HG03159 (cell line): ENCODE results near the gene GJB1.
"Not testable (repeated sequence)": the region's sequence is repeated elsewhere in the genome, so short reads cannot be mapped to it uniquely, and the experiment has no call there.

Source experiments
- ATAC-seq: cut with Tn5 transposase; IDR thresholded peaks from one replicate; pipeline ENCODE4 v1.9.1; 2021; ENCODE audit warnings: mild to moderate bottlenecking, moderate library complexity; ENCODE audit not compliant: unreplicated experiment

Gene GJB1

DNA sequence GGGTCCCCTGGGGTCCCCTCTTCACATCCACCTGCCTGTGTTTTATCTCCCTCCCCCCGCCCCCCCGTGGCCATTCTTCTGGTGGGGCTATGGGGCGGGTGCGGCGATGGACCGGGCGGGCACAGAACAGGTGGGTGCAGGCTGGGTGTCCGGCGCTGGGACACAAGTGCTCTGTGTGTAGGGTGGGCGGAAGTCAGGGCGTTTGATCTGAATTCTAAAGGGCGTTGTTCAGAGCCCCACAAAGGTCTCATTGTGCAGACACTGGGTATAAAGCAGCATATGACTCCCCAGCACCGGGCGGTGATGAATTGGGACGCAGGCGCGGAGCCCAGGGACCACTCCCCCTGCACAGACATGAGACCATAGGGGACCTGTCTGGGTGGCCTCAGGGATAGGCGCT lies at the start of gene GJB1:
Gene GJB1 (plus strand): TSS at position 296 of the 400 bp plus-strand sequence. CDS start 484 bp downstream, outside the sequence.
- no peak for ATAC-seq

DNA sequence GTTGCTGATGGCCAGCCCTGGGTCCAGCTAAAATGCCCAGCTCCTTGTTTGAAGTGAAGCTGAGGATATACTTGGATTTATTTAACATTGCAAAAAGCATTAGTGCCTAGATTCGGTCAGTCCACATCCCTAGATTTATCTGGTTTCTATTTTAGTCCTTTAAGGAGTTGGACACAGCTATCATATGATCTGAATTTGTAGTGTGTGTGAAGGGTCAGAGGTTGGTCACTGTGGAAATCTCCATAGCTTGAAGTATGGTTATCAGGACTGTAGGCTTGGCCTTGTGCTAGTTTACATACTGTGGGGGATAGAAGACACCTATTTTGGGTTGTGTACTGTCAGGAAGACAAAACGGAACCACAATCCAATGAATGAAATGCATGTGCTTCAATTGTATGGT lies 49.6 kb upstream of the GJB1 start:
- ATAC-seq = no peak

DNA sequence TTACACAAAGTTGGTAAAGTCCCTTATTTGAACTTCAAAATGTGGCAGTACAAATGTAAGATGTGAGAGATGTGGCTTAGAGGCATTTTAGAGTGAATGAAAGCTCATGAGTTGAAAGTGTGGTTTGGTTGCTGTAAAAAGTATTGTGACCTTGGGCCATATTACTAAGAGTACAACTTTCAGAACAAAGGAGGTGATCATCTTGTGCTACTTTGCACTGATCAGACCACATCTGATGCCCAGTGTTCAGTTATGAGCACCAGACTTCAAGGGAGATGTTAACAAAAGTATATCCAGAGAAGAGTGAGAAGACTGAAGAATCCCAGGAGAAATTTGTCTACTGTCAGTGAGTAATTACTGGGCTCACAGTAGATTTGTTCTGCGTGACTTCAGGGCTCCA lies 48.2 kb upstream of the GJB1 start:
- no peak for ATAC-seq

DNA sequence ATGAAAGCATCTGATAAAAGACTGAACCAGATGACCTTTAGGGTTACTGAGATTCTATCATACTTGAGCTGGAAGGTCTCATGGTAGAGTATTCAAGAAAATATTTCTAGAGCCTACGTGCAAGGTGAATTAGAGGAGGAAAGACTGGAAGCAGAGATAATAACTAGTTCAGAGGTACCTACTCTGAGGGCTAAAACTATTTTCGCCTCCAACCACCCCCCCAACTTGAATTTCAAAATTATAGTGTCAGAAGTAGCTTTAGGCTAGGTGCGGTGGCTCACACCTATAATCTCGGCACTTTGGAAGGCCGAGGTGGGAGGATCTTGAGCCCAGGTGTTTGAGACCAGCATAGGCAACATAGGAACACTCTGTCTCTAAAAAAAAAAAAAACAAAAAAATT lies 47.5 kb upstream of the GJB1 start:
- ATAC-seq = no peak

DNA sequence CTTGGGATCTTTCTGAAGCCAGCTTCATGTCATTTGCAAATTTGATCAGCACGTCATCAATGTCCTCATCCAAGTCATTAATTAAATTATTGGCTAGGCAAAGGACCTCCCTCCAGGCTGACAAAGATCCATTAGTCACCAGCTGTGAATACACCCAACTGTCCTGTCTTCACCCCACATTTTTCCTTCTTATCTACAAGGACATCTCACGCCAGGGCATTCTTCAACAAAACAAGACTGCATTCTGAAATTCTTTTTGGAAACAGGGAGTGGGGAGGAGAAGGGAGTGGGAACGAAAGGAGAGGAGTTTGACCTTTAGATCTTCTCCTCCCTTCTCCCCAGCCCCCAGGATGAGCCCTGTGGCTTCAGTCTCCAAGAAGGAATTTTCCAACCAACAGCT lies 45.7 kb upstream of the GJB1 start:
- no peak for ATAC-seq

DNA sequence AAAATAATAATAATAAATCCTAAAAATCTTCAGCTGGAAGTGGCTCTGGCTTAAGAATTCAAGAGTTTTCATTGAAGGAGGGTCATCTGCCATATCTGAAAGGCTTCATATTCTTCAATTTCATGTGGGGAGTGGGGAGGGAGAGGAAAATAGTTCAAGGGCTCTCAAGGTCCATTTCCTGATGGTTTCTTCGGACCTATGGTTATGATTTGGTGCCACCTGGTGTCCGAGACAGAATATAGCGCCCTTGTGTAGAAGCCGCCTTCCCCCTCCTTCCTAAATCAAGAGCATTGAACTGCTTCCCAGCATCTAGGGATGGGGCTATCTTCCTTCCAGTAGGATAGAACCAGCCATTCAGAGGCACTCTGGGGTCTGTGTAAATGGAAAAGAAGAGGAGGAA lies 44.1 kb upstream of the GJB1 start:
- ATAC-seq = no peak

DNA sequence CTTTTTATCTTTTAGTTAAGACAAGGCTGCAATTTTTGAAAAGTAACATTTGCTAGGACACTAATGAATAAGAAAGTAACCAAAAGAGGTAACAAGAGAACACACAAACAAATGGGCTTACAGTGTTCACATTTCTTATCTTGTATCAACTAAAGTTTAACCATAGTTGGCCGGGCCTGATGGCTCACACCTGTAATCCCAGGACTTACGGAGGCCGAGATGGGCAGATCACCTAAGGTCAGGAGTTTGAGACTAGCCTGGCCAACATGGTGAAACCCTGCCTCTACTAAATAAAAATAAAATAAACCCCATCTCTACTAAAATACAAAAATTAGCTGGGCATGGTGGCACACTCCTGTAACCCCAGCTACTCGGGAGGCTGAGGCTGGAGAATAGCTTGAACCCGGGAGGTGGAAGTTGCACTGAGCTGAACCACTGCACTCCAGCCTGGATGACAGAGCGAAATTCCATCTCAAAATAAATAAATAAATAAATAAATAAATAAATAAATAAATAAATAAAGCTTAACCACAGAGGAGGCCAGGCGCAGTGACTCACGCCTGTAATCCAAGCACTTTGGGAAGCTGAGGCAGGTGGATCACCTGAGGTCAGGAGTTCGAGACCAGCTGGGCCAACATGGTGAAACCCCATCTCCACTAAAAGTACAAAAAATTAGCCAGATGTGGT lies 42.3 kb upstream of the GJB1 start:
- ATAC-seq = not testable (repeated sequence)

DNA sequence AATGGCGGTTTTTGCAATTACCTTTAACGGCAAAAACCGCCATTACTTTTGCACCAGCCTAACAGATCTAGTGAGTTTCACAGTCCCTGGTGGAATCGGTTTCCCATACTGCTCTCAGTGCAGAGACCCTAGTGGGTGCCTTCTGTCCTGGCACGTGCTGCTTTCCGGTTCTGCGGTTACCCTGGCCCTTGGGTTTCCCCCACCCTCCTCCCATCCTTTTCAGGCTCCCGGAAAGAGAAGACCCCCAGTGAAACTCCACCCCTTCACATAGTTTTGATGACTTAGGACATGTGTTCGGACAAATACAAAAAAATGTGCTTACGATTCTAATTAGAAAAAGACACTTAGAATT lies 41.5 kb upstream of the GJB1 start:
- ATAC-seq = peak; percentile 31

DNA sequence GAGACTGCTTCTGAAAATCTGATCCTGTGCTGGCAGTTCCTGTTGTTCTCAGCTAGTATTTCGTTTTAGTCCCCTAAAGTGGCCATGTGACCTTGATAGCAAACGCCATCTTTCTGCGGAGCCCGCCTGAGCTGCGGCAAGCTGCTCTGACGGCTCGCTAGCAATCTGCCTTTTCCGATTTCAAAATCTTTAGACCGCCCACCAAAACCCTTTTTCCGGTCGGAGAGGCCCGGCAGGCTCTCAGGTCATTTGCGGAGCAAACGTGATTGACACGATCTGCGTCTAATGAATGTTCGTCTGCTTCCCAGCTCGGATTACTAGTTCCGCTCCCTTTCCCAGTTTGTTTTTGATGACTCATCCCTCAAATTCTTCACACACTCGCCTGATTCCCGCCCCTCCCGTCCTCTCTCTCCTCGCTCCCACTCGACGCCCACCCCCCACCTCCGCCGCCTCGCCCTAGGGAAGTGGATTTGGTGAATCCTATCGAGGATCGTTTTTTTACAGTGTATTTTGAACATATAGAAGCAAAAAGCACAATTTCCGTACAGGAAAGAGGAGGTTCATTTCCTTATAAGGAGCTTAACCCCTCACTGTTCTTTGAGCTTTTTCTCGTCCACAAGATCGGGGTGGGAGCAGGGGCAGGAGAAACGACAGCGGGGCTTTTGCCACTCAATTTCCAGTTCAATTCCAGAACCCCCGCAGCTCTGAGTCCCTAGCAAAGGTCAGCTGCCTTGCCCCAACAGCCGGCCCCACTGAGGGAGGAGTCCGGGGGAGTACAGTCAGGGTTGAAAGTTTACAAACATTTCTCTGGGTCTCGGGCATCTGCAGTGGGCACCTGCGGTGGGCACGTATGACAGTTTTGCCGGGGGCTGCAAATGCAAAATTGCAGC lies 40.9 kb upstream of the GJB1 start:
- peak; percentile 85 for ATAC-seq

DNA sequence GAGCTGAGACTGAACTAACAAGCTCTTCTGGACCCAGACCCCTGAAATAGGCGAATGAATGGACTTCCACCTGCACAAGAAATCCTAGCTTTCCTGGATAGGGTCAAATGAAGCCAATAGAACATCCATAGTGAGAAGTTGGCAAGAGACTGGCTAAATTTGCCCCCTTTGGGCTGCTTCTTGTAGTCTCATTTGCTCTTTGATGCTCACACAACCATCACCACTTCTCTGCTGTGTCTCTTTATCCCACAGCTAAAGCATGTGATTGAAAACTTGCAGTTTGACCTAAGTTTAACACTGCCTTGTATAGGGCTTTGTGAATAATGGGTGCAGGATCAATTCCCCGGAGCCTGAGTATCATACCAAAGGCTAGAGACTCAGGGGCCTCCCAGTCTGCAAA lies 40.2 kb upstream of the GJB1 start:
- ATAC-seq = no peak

DNA sequence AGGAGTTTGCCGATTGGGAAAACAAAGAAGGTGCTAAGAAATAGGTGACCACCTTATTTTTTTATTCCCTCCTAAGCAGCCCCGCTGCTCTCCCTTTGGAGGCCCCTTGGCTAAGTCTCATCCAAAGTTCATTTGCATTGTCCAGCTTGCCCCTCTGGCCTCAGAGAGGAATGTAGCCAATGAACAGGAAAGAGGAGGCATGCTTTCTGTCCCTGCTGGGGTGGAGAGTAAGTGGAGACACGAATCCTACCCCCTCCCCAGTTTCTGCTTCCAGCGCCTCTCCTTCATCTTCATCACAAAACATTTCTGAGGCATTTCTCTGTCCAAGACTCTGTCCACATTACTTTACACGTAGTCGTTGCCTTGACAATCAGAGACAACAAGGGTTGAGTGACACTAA lies 39.7 kb upstream of the GJB1 start:
- no peak for ATAC-seq

DNA sequence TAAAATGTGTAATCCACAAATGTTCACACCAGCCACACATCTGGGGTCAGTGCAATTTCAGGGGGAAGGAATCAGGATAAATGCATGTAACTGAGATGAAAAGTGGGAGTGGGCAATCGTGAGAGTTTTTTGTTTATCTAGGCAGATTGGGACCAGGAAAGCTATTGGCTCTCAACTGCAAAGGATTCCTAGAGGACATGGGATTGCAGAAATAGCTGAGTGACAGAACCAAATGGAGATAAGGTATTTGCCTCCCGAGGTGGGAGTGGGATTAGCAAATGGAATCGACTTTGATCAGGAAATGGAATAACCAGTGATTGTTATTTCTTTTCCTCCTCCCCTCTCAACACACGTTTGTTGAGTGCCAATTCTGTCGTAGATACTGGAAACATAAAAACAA lies 38.9 kb upstream of the GJB1 start:
- no peak for ATAC-seq

DNA sequence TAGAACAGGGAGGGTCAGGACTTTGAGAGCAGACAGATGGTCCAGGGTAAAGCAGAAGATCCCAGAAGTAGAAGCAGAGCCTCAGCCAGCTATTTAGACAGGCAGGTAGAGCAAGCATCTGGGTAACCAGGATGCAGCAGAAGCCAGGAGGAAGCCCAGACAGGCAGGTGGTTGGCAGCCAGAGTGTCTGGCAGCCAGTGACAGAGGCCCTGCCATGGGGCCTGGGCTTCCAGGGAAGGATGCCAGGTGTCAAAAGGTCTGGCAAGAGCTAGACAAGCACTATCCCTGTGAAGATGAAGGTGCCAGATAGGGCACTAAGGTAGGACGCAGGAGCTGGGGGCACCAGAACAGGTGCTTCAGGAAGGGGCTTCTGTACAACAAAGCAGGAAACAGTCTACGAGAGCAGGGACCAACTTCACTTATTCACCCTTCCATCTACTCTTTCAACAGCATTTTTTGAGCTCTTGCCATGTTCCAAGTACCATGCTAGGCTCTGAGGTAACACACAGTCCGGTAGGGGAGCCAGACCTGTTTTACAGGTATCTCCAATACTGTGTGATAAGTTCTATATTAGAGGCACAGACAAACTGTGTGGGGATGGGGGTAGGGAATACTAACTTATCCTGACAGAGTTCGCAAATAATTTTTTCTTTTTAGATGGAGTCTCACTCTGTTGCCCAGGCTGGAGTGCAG lies 38.1 kb upstream of the GJB1 start:
- ATAC-seq = no peak

DNA sequence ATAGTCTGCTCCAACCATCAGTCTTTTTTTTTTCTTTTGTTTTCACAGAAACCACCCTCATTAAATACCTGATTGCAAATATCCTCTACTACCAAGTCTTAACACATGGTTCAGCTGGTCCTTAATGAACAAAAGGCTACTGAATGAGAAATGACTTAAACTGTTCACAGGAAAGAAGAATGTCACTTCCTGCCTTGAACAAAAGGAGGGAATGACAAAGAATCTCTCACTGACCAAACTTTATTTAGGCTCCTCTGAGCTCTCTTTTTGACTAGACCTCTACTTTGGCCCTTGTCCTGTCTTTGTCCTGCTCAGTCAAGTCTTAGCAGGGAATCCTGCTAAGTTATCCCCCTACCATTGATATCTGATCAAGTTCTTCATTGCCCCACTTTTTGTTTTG lies 31.8 kb upstream of the GJB1 start:
- ATAC-seq = no peak

DNA sequence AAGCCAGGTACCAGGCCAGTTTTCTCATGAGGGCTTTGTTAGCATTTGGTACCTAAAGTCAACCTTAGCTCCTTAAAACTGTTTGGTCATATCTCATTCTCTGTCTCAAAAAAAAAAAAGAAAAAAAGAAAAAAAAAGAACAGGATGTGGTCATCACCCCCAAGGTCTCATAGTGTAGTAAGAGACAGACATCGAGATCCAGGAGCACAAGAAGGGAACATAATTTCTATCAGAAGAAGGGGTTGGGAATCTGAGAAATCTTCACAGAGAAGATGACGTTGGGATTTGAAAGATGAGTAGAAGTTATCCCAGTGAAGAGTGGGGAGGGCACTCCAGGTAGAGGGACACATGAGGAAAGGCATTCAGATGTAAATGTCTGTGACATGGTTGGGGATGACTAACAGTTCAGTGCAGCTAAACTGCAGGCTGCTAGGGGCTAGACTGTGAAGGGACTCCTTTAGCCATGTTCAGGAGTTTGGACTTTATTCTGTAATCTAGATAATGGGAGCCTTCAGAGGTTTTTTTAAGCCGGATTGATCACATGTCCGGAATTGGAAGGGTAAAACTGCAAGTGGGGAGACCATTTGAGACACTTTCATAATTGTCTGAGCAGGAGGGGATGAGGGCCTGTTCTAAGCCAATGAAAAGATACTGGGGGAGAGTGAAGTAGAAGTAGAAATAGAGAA lies 26.9 kb upstream of the GJB1 start:
- ATAC-seq = peak; percentile 43

DNA sequence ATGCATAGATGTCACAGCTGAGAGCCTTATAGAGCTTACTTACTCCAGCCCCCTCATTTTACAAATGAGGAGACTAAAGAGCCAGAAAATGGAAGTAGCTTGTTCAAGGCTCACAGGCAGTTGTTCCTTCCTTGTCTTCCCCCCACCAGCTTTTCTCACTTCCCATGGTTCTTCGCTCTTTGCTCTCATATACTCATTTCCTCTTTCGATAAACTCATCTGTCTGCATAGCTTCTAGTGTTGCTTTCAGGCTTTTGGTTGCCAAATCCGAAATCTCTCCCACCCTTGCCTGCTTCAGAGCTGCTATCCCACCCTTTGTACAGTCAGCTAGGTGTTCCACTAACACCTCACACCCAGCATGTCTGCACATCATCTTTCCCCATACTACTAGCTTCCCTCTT lies 25.0 kb upstream of the GJB1 start:
- peak; percentile 65 for ATAC-seq

DNA sequence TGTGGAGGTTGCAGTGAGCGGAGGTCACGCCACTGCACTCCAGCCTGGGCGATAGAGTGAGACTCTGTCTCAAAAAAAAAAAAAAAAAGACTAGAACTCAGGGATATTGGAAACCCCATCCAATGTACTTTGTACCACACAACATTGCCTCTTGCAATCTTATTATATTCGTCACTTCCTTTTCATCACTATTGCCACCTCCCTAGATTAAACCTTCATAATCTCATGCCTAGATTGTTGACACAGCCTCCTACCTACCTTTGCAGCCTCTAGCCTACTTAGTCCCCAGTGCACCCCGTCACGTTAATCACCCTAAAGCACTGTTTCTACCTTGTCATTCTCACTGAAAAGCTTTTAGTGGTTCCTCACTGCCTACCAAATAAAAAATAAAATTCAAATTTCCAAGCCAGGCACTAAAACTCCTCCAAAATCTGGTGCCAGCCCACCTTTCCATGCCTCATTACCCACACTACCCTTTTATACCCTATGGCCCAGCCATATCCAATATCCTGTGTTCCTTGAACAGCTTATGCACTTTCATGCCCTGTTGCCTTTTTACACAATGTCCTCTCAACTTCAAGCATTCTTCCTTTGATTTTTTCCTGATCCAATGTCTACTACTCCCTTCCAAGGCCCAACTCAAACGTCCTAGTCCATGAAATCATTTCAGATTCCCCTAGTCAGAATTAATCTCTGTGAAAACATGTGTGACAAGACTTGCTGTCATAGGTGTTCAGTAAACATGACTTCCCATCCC lies 23.6 kb upstream of the GJB1 start:
- no peak for ATAC-seq

DNA sequence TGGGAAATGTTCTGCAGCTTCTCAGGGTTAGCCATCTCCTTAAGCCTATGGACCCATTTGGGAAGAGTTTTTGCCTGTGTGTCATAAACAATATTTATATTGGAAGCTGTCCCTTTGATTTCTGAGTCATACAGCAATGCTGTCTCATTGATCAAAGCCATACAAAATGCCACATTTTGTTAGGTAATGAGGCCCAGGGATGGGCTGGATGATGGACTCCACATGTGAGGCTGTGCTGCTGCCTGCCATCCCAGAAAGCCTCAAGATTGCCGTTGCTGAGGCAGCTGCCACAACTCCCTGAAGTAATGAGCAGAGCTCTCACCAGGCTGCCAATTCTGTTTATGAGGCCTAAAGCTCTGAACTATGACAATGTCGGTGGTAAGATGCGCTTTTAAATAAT lies 12.2 kb upstream of the GJB1 start:
- ATAC-seq = no peak

DNA sequence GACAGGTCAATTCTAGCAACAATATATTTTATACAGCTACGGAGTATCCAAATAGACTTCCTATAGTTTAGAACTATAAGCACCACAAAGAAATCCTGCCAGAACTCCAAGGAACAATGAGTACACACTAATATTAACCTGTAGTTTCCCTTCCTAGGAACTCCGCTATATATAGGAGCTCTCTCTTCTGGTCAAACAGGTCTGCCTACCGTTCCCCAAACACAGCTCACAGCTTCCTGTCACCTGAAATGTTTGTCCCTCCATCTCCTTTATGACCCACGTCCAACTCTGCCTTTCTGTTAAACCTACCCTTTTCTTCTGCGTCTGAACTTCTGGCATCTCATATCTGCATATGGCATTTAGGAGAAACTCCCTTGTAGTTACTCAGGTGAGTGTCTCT lies 10.5 kb upstream of the GJB1 start:
- no peak for ATAC-seq

DNA sequence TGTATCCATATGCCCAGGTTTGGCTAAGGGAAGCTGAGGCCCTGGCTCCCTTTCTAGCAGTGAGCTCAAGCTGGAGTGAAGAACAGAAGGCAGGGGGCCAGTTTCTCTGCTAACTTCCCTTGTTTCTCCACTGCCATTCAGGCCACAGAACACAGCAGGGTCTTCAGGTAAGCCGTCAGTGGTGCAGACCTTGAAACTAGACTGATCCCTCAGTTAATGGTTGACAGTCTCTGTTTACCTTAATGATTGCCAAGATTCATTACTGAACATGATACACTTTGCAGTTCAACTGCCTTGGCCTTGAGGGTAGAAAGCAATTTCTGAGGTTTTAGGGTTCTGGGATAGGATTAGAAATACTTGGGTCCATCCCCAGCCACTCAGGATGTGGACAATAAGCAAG lies 8.9 kb upstream of the GJB1 start:
- ATAC-seq = no peak
